HEK293 (cell line): Measurements from ENCODE around the gene LCNL1.

Experiments
- CTCF ChIA-PET: fragments of 350-600 bp; formaldehyde crosslinking; extraction: SDS; loops from one replicate; lab custom pipeline; 2021; ENCODE audit warnings: antibody characterized with exemption; lab: Yijun Ruan, JAX
- POLR2A ChIA-PET: fragments of 300-600 bp; formaldehyde crosslinking; extraction: SDS; loops from one replicate; lab custom pipeline; 2020; ENCODE audit warnings: antibody characterized with exemption, inconsistent platforms; lab: Yijun Ruan, JAX
- H3K27ac ChIP-seq: fragments of 200-500 bp; sonication (Bioruptor generic); 2 replicates; pipeline ENCODE4 v1.5.1; 2014; ENCODE audit warnings: low read depth, low read length, control low read depth, inconsistent platforms; ENCODE audit errors: extremely low read depth
- H3K36me3 ChIP-seq, 2 experiments: fragments of 200-500 bp in 1 of 2; sonication (Bioruptor generic) in 1 of 2; 1 replicate in 1 of 2; 2 replicates in 1 of 2; pipeline ENCODE4 v1.5.1; 2014 to 2017; ENCODE audit warnings: inconsistent platforms in 2 of 2, low read length in 2 of 2; ENCODE audit not compliant: control insufficient read depth in 2 of 2, insufficient read depth in 1 of 2
- H3K4me1 ChIP-seq: fragments of 200-500 bp; sonication (Bioruptor generic); 2 replicates; pipeline ENCODE4 v1.5.1; 2014; ENCODE audit warnings: mild to moderate bottlenecking, low read length, inconsistent platforms; ENCODE audit not compliant: control insufficient read depth, insufficient read depth
- H3K4me3 ChIP-seq: 2 replicates; pipeline ENCODE4 v1.5.1; 2011; ENCODE audit warnings: low read depth, mild to moderate bottlenecking, control low read depth, low read length, moderate library complexity
- H3K9me3 ChIP-seq: fragments of 200-500 bp; sonication (Bioruptor generic); 2 replicates; pipeline ENCODE4 v1.5.1; 2014; ENCODE audit warnings: low read depth, low read length, inconsistent platforms; ENCODE audit not compliant: control insufficient read depth, insufficient read depth
- IKZF3 ChIP-seq: fragments of 450-650 bp; IDR thresholded peaks from 2 replicates; pipeline ENCODE4 v1.5.0; 2018; ENCODE audit warnings: missing biosample characterization, mild to moderate bottlenecking, missing genetic modification characterization, moderate library complexity
- KLF16 ChIP-seq: fragments of 450-650 bp; formaldehyde crosslinking; IDR thresholded peaks from 2 replicates; pipeline ENCODE4 v1.5.1; 2017; ENCODE audit warnings: missing biosample characterization, missing genetic modification characterization
- MEIS1 ChIP-seq: sonication (generic); formaldehyde crosslinking; IDR thresholded peaks from 2 replicates; pipeline ENCODE4 v1.8.1; 2022; ENCODE audit warnings: missing genetic modification reagents, mild to moderate bottlenecking, borderline replicate concordance
- SALL2 ChIP-seq: fragments of 450-650 bp; formaldehyde crosslinking; IDR thresholded peaks from 2 replicates; pipeline ENCODE4 v1.5.0; 2017; ENCODE audit warnings: missing biosample characterization, mild to moderate bottlenecking, missing genetic modification characterization, borderline replicate concordance
- SCRT2 ChIP-seq: fragments of 450-650 bp; formaldehyde crosslinking; IDR thresholded peaks from 2 replicates; pipeline ENCODE4 v1.5.1; 2016; ENCODE audit warnings: missing biosample characterization, missing genetic modification characterization
- TRIM28 ChIP-seq: IDR thresholded peaks from 2 replicates; pipeline ENCODE4 v1.6.1; 2011; ENCODE audit warnings: low read length, control low read depth, borderline replicate concordance
- YY1 ChIP-seq: fragments of 450-650 bp; formaldehyde crosslinking; IDR thresholded peaks from 2 replicates; pipeline ENCODE4 v1.5.1; 2018; ENCODE audit warnings: missing biosample characterization, missing genetic modification characterization
- ZBTB8A ChIP-seq: fragments of 450-650 bp; formaldehyde crosslinking; IDR thresholded peaks from 2 replicates; pipeline ENCODE4 v1.5.1; 2016; ENCODE audit warnings: missing biosample characterization, missing genetic modification characterization
- ZFHX2 ChIP-seq: fragments of 450-650 bp; formaldehyde crosslinking; conservative IDR thresholded peaks from 2 replicates; pipeline ENCODE4 v1.5.1; 2016; ENCODE audit warnings: missing biosample characterization, missing genetic modification characterization
- ZNF132 ChIP-seq: fragments of 450-650 bp; formaldehyde crosslinking; IDR thresholded peaks from 2 replicates; pipeline ENCODE4 v1.5.1; 2017; ENCODE audit warnings: missing biosample characterization, missing genetic modification characterization, borderline replicate concordance
- ZNF175 ChIP-seq: fragments of 450-650 bp; formaldehyde crosslinking; IDR thresholded peaks from 2 replicates; pipeline ENCODE4 v1.5.1; 2016; ENCODE audit warnings: missing biosample characterization, missing genetic modification characterization
- ZNF560 ChIP-seq: fragments of 450-650 bp; formaldehyde crosslinking; IDR thresholded peaks from 2 replicates; pipeline ENCODE4 v1.5.1; 2017; ENCODE audit warnings: missing biosample characterization, missing genetic modification characterization, borderline replicate concordance
- ZSCAN23 ChIP-seq: fragments of 450-650 bp; formaldehyde crosslinking; IDR thresholded peaks from 2 replicates; pipeline ENCODE4 v1.5.1; 2016; ENCODE audit warnings: missing biosample characterization, missing genetic modification characterization
- ZXDB ChIP-seq: fragments of 450-650 bp; formaldehyde crosslinking; IDR thresholded peaks from 2 replicates; pipeline ENCODE4 v1.5.1; 2016; ENCODE audit warnings: missing biosample characterization, missing genetic modification characterization
- TF ChIP-seq, protein P1 (sequence below): fragments of 450-650 bp; formaldehyde crosslinking; conservative IDR thresholded peaks from 2 replicates; pipeline ENCODE4 v1.5.1; 2016; ENCODE audit warnings: low read depth, missing biosample characterization, missing genetic modification characterization
- TF ChIP-seq, protein P2 (sequence below): sonication (generic); formaldehyde crosslinking; IDR thresholded peaks from 2 replicates; pipeline ENCODE4 v1.8.1; 2022; ENCODE audit warnings: mild to moderate bottlenecking, moderate library complexity, missing genetic modification reagents
- TF ChIP-seq, protein P3 (sequence below): fragments of 450-650 bp; formaldehyde crosslinking; IDR thresholded peaks from 2 replicates; pipeline ENCODE4 v1.5.1; 2016; ENCODE audit warnings: missing biosample characterization, missing genetic modification characterization
- TF ChIP-seq, protein P4 (sequence below): fragments of 450-650 bp; formaldehyde crosslinking; IDR thresholded peaks from 2 replicates; pipeline ENCODE4 v1.5.1; 2016; ENCODE audit warnings: missing biosample characterization, missing genetic modification characterization
- TF ChIP-seq, protein P5 (sequence below): fragments of 450-650 bp; formaldehyde crosslinking; IDR thresholded peaks from 2 replicates; pipeline ENCODE4 v1.5.1; 2016; ENCODE audit warnings: missing biosample characterization, missing genetic modification characterization
- TF ChIP-seq, protein P6 (sequence below): fragments of 450-650 bp; formaldehyde crosslinking; IDR thresholded peaks from 2 replicates; pipeline ENCODE4 v1.5.1; 2016; ENCODE audit warnings: missing biosample characterization, missing genetic modification characterization
- TF ChIP-seq, protein P7 (sequence below): fragments of 450-650 bp; IDR thresholded peaks from 2 replicates; pipeline ENCODE4 v1.5.1; 2018; ENCODE audit warnings: missing biosample characterization, missing genetic modification characterization
- TF ChIP-seq, protein P8 (sequence below): fragments of 450-650 bp; formaldehyde crosslinking; IDR thresholded peaks from 2 replicates; pipeline ENCODE4 v1.5.1; 2016; ENCODE audit warnings: missing biosample characterization, missing genetic modification characterization

The LCNL1 gene

DNA sequence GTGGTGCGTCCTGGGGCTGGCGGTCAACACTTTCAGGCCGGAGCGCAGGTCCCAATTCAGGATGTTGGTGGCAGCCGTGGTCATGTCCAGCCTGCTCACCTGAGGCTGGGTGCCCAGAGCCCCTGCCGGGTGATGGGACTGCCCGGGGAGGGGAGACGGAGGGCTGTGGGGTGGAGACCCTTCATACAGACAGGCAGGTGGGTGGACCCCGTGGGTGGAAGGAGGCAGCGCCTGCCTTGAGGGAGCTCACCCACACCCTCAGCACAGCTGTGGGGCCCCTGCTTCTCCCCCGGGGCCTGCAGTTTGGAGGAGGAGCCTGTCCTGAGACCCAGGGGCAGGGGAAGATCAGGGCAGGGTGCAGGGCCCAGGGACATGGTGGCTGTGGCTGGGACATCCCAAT is 12.4 kb upstream of the LCNL1 start:
- CTCF ChIA-PET, result interaction anchor here (0.7 to 1.5 kb wide), 2 partner anchors 59 to 183 kb away, joined by 3 to 5 read pairs; no protein-coding TSS in a partner anchor
- no peak overlapping the region for H3K27ac ChIP-seq
- no peak for TF ChIP-seq ZBTB8A
- TF ChIP-seq, protein P1, sequence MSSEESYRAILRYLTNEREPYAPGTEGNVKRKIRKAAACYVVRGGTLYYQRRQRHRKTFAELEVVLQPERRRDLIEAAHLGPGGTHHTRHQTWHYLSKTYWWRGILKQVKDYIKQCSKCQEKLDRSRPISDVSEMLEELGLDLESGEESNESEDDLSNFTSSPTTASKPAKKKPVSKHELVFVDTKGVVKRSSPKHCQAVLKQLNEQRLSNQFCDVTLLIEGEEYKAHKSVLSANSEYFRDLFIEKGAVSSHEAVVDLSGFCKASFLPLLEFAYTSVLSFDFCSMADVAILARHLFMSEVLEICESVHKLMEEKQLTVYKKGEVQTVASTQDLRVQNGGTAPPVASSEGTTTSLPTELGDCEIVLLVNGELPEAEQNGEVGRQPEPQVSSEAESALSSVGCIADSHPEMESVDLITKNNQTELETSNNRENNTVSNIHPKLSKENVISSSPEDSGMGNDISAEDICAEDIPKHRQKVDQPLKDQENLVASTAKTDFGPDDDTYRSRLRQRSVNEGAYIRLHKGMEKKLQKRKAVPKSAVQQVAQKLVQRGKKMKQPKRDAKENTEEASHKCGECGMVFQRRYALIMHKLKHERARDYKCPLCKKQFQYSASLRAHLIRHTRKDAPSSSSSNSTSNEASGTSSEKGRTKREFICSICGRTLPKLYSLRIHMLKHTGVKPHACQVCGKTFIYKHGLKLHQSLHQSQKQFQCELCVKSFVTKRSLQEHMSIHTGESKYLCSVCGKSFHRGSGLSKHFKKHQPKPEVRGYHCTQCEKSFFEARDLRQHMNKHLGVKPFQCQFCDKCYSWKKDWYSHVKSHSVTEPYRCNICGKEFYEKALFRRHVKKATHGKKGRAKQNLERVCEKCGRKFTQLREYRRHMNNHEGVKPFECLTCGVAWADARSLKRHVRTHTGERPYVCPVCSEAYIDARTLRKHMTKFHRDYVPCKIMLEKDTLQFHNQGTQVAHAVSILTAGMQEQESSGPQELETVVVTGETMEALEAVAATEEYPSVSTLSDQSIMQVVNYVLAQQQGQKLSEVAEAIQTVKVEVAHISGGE (tag by site-specific recombination), result no peak
- TF ChIP-seq, protein P2, sequence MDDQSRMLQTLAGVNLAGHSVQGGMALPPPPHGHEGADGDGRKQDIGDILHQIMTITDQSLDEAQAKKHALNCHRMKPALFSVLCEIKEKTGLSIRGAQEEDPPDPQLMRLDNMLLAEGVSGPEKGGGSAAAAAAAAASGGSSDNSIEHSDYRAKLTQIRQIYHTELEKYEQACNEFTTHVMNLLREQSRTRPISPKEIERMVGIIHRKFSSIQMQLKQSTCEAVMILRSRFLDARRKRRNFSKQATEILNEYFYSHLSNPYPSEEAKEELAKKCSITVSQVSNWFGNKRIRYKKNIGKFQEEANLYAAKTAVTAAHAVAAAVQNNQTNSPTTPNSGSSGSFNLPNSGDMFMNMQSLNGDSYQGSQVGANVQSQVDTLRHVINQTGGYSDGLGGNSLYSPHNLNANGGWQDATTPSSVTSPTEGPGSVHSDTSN (CRISPR knock-in tag), result no peak
- TF ChIP-seq, protein P3, sequence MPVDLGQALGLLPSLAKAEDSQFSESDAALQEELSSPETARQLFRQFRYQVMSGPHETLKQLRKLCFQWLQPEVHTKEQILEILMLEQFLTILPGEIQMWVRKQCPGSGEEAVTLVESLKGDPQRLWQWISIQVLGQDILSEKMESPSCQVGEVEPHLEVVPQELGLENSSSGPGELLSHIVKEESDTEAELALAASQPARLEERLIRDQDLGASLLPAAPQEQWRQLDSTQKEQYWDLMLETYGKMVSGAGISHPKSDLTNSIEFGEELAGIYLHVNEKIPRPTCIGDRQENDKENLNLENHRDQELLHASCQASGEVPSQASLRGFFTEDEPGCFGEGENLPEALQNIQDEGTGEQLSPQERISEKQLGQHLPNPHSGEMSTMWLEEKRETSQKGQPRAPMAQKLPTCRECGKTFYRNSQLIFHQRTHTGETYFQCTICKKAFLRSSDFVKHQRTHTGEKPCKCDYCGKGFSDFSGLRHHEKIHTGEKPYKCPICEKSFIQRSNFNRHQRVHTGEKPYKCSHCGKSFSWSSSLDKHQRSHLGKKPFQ (tag by site-specific recombination), result no peak
- no peak for TF ChIP-seq YY1
- no peak for TF ChIP-seq ZNF132 (tag by site-specific recombination)
- TF ChIP-seq, protein P4, sequence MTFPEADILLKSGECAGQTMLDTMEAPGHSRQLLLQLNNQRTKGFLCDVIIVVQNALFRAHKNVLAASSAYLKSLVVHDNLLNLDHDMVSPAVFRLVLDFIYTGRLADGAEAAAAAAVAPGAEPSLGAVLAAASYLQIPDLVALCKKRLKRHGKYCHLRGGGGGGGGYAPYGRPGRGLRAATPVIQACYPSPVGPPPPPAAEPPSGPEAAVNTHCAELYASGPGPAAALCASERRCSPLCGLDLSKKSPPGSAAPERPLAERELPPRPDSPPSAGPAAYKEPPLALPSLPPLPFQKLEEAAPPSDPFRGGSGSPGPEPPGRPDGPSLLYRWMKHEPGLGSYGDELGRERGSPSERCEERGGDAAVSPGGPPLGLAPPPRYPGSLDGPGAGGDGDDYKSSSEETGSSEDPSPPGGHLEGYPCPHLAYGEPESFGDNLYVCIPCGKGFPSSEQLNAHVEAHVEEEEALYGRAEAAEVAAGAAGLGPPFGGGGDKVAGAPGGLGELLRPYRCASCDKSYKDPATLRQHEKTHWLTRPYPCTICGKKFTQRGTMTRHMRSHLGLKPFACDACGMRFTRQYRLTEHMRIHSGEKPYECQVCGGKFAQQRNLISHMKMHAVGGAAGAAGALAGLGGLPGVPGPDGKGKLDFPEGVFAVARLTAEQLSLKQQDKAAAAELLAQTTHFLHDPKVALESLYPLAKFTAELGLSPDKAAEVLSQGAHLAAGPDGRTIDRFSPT (tag by site-specific recombination), result no peak
- TF ChIP-seq, protein P5, sequence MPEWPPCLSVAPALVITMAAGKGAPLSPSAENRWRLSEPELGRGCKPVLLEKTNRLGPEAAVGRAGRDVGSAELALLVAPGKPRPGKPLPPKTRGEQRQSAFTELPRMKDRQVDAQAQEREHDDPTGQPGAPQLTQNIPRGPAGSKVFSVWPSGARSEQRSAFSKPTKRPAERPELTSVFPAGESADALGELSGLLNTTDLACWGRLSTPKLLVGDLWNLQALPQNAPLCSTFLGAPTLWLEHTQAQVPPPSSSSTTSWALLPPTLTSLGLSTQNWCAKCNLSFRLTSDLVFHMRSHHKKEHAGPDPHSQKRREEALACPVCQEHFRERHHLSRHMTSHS (tag by site-specific recombination), result no peak
- no peak for TF ChIP-seq MEIS1
- peak; percentile 85 for TF ChIP-seq ZFHX2 (tag by site-specific recombination)
- TF ChIP-seq, protein P6, sequence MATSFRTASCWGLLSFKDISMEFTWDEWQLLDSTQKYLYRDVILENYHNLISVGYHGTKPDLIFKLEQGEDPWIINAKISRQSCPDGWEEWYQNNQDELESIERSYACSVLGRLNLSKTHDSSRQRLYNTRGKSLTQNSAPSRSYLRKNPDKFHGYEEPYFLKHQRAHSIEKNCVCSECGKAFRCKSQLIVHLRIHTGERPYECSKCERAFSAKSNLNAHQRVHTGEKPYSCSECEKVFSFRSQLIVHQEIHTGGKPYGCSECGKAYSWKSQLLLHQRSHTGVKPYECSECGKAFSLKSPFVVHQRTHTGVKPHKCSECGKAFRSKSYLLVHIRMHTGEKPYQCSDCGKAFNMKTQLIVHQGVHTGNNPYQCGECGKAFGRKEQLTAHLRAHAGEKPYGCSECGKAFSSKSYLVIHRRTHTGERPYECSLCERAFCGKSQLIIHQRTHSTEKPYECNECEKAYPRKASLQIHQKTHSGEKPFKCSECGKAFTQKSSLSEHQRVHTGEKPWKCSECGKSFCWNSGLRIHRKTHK (tag by site-specific recombination), result no peak
- TF ChIP-seq TRIM28, result no peak
- TF ChIP-seq, protein P7, sequence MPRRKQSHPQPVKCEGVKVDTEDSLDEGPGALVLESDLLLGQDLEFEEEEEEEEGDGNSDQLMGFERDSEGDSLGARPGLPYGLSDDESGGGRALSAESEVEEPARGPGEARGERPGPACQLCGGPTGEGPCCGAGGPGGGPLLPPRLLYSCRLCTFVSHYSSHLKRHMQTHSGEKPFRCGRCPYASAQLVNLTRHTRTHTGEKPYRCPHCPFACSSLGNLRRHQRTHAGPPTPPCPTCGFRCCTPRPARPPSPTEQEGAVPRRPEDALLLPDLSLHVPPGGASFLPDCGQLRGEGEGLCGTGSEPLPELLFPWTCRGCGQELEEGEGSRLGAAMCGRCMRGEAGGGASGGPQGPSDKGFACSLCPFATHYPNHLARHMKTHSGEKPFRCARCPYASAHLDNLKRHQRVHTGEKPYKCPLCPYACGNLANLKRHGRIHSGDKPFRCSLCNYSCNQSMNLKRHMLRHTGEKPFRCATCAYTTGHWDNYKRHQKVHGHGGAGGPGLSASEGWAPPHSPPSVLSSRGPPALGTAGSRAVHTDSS (tag by site-specific recombination), result no peak
- TF ChIP-seq KLF16 (tag by site-specific recombination), result no peak
- TF ChIP-seq IKZF3 (tag by site-specific recombination), result no peak
- TF ChIP-seq ZNF175, result no peak
- no peak for TF ChIP-seq SCRT2 (tag by site-specific recombination)
- no peak for TF ChIP-seq ZNF560 (tag by site-specific recombination)
- no peak for TF ChIP-seq ZXDB (tag by site-specific recombination)
- no peak for TF ChIP-seq SALL2 (tag by site-specific recombination)
- TF ChIP-seq ZSCAN23 (tag by site-specific recombination), result no peak
- TF ChIP-seq, protein P8, sequence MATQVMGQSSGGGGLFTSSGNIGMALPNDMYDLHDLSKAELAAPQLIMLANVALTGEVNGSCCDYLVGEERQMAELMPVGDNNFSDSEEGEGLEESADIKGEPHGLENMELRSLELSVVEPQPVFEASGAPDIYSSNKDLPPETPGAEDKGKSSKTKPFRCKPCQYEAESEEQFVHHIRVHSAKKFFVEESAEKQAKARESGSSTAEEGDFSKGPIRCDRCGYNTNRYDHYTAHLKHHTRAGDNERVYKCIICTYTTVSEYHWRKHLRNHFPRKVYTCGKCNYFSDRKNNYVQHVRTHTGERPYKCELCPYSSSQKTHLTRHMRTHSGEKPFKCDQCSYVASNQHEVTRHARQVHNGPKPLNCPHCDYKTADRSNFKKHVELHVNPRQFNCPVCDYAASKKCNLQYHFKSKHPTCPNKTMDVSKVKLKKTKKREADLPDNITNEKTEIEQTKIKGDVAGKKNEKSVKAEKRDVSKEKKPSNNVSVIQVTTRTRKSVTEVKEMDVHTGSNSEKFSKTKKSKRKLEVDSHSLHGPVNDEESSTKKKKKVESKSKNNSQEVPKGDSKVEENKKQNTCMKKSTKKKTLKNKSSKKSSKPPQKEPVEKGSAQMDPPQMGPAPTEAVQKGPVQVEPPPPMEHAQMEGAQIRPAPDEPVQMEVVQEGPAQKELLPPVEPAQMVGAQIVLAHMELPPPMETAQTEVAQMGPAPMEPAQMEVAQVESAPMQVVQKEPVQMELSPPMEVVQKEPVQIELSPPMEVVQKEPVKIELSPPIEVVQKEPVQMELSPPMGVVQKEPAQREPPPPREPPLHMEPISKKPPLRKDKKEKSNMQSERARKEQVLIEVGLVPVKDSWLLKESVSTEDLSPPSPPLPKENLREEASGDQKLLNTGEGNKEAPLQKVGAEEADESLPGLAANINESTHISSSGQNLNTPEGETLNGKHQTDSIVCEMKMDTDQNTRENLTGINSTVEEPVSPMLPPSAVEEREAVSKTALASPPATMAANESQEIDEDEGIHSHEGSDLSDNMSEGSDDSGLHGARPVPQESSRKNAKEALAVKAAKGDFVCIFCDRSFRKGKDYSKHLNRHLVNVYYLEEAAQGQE (tag by site-specific recombination), result no peak

More for the DNA sequence above, 12.4 kb upstream of the LCNL1 start:
- POLR2A ChIA-PET, result no interaction called here
- no peaks in the 10 kb centered on the region for H3K9me3 ChIP-seq
- no peaks in the 10 kb centered on the region for H3K36me3 ChIP-seq
- H3K4me3 ChIP-seq, result no peak overlapping the region
- no peaks in the 10 kb centered on the region for H3K4me1 ChIP-seq
